Smooth muscle cell (in vitro differentiated cells): ENCODE results near the gene COLEC11. TPM values are rescaled to one million over a fixed set of nuclear protein-coding genes. Genes with fewer than 3 reads are reported as not detected.

Experiments
- DNase-seq: peaks from one replicate; lab custom pipeline; 2025; ENCODE audit not compliant: unreplicated experiment; lab: John Stamatoyannopoulos, UW
- H2AFZ ChIP-seq: fragments of 200-600 bp; sonication (generic); 2 replicates; pipeline ENCODE4 v1.6.0; 2016; ENCODE audit warnings: antibody characterized with exemption, low read depth, mild to moderate bottlenecking
- H3F3A ChIP-seq: fragments of 200-600 bp; sonication (generic); 2 replicates; pipeline ENCODE4 v1.6.0; 2017; ENCODE audit warnings: antibody characterized with exemption, low read depth
- H3K27ac ChIP-seq: fragments of 200-600 bp; sonication (generic); 2 replicates; pipeline ENCODE4 v1.5.1; 2016; ENCODE audit warnings: low read depth, mild to moderate bottlenecking
- H3K27me3 ChIP-seq: fragments of 200-600 bp; sonication (generic); 2 replicates; pipeline ENCODE4 v1.6.1; 2016; ENCODE audit warnings: low read depth, mild to moderate bottlenecking
- H3K36me3 ChIP-seq: fragments of 200-600 bp; sonication (generic); 2 replicates; pipeline ENCODE4 v1.5.1; 2016; ENCODE audit warnings: low read depth
- H3K4me1 ChIP-seq: fragments of 200-600 bp; sonication (generic); 2 replicates; pipeline ENCODE4 v1.5.1; 2016; ENCODE audit warnings: low read depth
- H3K4me2 ChIP-seq: fragments of 200-600 bp; sonication (generic); 2 replicates; pipeline ENCODE4 v1.6.0; 2016; ENCODE audit warnings: mild to moderate bottlenecking
- H3K4me3 ChIP-seq: fragments of 200-600 bp; sonication (generic); 2 replicates; pipeline ENCODE4 v1.5.1; 2016; ENCODE audit warnings: mild to moderate bottlenecking
- H3K79me2 ChIP-seq: fragments of 200-600 bp; sonication (generic); 2 replicates; pipeline ENCODE4 v1.6.0; 2016; ENCODE audit warnings: low read depth, mild to moderate bottlenecking
- H3K9ac ChIP-seq: fragments of 200-600 bp; sonication (generic); 2 replicates; pipeline ENCODE4 v1.6.0; 2016; ENCODE audit warnings: low read depth
- H3K9me3 ChIP-seq: fragments of 200-600 bp; sonication (generic); replicated peaks from 2 replicates; pipeline ENCODE4 v1.5.1; 2016; ENCODE audit warnings: low read depth
- H4K20me1 ChIP-seq: fragments of 200-600 bp; sonication (generic); 2 replicates; pipeline ENCODE4 v1.6.0; 2016; ENCODE audit warnings: low read depth
- CTCF ChIP-seq: fragments of 200-600 bp; sonication (generic); IDR thresholded peaks from 2 replicates; pipeline ENCODE4 v1.5.1; 2017; ENCODE audit warnings: borderline replicate concordance, mild to moderate bottlenecking, antibody characterized with exemption; ENCODE audit not compliant: insufficient read depth, poor library complexity, severe bottlenecking
- WGBS: methylation state at CpG from one replicate; pipeline ENCODE4 v1.1.7; 2016; ENCODE audit warnings: low lambda C conversion rate; 5-methylcytosine and 5-hydroxymethylcytosine counted together
- polyA plus RNA-seq: library from polyadenylated mRNA; unstranded; fragments of >200 nt; fragmentation: Nextera tagmentation; extraction: Ambion mirVana; gene quantifications from 2 replicates; pipeline ENCODE4 v1.2.1, GENCODE V29; 2016
- total RNA-seq: library from RNA; depleted of rRNA; stranded (reverse); fragments of >200 nt; gene quantifications from 2 replicates; pipeline ENCODE4 v1.2.3, GENCODE V29; 2014

COLEC11 gene
- total and polyA plus RNA-seq, 2 experiments from 2014 or later: 18.1 to 30.8 TPM

DNA sequence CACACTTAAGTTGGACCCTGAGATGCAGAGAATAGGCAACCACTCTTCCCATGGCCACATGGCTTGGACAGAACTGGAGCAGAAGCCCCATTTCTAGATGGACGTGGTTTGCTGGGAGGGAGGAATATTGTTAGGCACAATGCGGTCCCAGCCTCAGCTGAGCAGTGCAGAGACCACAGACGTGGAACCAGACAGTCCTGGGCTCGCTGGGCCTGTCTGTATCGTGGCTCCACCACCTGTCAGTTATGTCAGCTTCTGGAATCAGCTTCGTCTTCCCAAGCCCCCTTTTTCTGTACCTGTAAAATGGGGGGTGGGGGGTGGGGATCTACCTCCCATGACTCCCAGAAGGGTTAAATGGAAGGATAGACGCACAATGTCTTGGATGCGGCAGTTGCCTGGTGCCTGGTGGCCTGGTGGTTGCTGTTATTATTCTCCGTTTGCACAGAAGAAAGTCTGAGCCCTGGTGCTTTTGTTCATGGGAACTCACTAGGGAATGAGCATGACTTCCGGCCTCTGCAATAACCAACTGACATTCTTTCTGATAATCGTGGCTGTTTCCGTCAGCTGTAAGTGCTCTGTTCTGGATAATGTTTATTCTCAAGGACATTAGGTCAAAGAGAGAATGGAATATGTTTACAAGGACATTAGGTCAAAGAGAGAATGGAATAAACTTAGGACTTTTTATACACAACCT, 31.4 kb downstream of the COLEC11 start:
- H3K4me1 ChIP-seq: no peaks in the 10 kb centered on the region
- no peak overlapping the region for H3K4me2 ChIP-seq
- TF ChIP-seq CTCF: no peak
- 76% methylated on average over 12 of the region's 12 CpGs for WGBS
- H4K20me1 ChIP-seq: no peaks in the 10 kb centered on the region
- no peaks in the 10 kb centered on the region for H3K9me3 ChIP-seq
- no peak overlapping the region for H3K9ac ChIP-seq
- DNase-seq: no peak
- H2AFZ ChIP-seq: no peak overlapping the region
- no peaks in the 10 kb centered on the region for H3K36me3 ChIP-seq
- no peaks in the 10 kb centered on the region for H3K27me3 ChIP-seq
- no peak overlapping the region for H3K4me3 ChIP-seq
- no peak overlapping the region for H3K27ac ChIP-seq
- H3K79me2 ChIP-seq: no peaks in the 10 kb centered on the region
- H3F3A ChIP-seq: no peaks in the 10 kb centered on the region

GRCh38 chr2:3626812-3627499, 32.0 kb downstream of the COLEC11 start:
- whole genome bisulfite sequencing: 87% methylated on average over 25 of the region's 25 CpGs
- no peak overlapping the region for H3K9ac ChIP-seq
- no peaks in the 10 kb centered on the region for H3K27me3 ChIP-seq
- no peak overlapping the region for H3K4me2 ChIP-seq
- no peaks in the 10 kb centered on the region for H3K79me2 ChIP-seq
- DNase-seq: no peak
- H3K4me1 ChIP-seq: no peaks in the 10 kb centered on the region
- H3K4me3 ChIP-seq: no peak overlapping the region
- TF ChIP-seq CTCF: no peak
- H3K9me3 ChIP-seq: no peaks in the 10 kb centered on the region
- H3K27ac ChIP-seq: no peak overlapping the region
- H3F3A ChIP-seq: no peaks in the 10 kb centered on the region
- no peaks in the 10 kb centered on the region for H4K20me1 ChIP-seq
- no peak overlapping the region for H2AFZ ChIP-seq
- H3K36me3 ChIP-seq: no peaks in the 10 kb centered on the region

- no peak for DNase-seq
- no peaks in the 10 kb centered on the region for H3K4me1 ChIP-seq
- WGBS: 92% methylated on average over 21 of the region's 21 CpGs
- no peak overlapping the region for H2AFZ ChIP-seq
- no peak for TF ChIP-seq CTCF
- H4K20me1 ChIP-seq: no peaks in the 10 kb centered on the region
- H3K79me2 ChIP-seq: no peaks in the 10 kb centered on the region
- H3K27ac ChIP-seq: no peak overlapping the region
- no peak overlapping the region for H3K4me3 ChIP-seq
- H3K36me3 ChIP-seq: no peaks in the 10 kb centered on the region
- H3F3A ChIP-seq: no peaks in the 10 kb centered on the region
- no peaks in the 10 kb centered on the region for H3K27me3 ChIP-seq
- H3K4me2 ChIP-seq: no peak overlapping the region
- H3K9ac ChIP-seq: no peak overlapping the region
- no peaks in the 10 kb centered on the region for H3K9me3 ChIP-seq
Observed at GRCh38 chr2:3627500-3628100, 32.7 kb downstream of the COLEC11 start.
